ENCODE results near the gene ASIC5.
"Not testable (repeated sequence)": the region's sequence is repeated elsewhere in the genome, so short reads cannot be mapped to it uniquely, and the experiment has no call there.

Gene ASIC5

DNA sequence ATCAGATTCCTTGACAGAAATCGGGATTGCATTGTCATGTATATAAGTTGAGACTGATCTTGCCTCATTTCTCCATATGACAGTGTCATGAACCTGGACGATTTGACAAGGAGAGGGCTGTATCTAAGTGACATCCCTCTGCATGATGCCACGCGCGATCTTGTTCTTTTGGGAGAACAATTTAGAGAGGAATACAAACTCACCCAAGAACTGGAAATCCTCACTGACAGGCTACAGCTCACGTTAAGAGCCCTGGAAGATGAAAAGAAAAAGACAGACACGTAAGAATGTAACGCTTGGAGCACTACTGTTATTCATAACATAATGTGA is 66.3 kb downstream of the ASIC5 start:
- no peak for DNase-seq (ENCODE audit: low spot score)

DNA sequence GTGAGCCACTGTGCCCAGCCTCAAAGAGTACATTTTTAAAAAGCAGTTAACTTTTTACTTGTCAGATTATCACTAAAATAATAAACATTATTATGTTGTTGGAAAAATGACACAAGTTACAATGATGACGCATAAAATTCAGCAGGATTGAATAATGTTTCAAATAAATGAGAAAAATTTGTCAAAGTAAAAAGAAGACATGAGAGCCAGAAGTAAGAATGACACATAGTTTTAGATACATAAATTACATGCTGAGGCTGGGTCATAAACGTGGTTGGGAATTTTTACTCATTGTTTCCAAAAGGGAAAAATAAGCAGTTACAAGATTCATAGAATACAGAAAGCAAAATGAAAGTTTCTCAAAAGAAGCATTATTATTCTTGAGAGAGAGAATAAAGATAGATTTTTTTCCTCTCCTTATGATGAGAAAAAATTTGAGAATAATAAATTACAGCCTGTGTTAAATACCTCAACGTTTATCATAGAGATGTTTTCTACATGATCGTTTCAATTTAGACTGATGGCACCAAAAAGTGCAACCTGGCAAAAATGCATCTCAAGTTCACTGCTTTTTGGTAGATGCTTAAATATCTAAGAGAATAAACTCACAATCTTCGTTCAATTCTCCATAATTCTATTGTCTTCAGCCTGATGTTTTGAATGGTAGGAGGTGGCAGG is 66.8 kb downstream of the ASIC5 start:
- no peak for DNase-seq (ENCODE audit: low spot score)

- not testable (repeated sequence) for DNase-seq (ENCODE audit: low spot score)
Measured at GRCh38 chr4:155797581-155797980, 68.5 kb downstream of the ASIC5 start.

- DNase-seq (ENCODE audit: low spot score), result no peak
Measured at GRCh38 chr4:155795991-155796390, 70.1 kb downstream of the ASIC5 start.

DNA sequence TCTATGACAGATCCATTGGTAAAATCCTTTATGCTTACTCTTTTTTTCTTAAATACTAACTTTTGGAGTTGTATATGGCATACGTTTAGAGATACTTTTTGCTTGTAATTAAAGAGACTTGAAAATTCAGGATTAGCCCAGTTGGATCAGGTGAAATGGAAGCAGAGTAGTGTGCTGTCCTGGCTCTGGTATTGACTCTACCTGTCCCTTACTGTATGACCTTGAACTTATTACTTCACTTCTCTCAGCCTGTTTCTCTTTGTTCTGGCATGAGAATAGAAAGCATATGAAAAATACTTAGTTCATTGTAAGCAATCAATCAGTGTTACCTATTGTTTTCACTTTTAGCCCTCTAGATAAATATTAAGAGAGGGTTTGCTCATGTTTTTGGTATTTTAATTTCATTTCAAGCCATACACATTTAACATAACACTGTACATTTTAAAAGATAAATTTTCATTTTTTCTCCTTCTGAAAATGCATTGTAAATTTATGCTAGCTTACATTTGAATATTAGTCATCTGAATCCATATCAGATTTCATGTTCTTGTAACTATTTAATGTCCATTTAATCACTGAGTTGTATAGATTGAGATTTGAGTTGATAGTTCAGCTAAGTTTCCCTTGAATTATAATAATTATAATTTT is 71.4 kb downstream of the ASIC5 start:
- DNase-seq (ENCODE audit: low spot score), result no peak

- DNase-seq (ENCODE audit: low spot score), result no peak
Measured at GRCh38 chr4:155789982-155790381, 76.1 kb downstream of the ASIC5 start.

GRCh38 chr4:155789391-155789790 is 76.7 kb downstream of the ASIC5 start:
- no peak for DNase-seq (ENCODE audit: low spot score)

- no peak for DNase-seq (ENCODE audit: low spot score)
Measured at GRCh38 chr4:155787113-155787710, 78.9 kb downstream of the ASIC5 start.

DNA sequence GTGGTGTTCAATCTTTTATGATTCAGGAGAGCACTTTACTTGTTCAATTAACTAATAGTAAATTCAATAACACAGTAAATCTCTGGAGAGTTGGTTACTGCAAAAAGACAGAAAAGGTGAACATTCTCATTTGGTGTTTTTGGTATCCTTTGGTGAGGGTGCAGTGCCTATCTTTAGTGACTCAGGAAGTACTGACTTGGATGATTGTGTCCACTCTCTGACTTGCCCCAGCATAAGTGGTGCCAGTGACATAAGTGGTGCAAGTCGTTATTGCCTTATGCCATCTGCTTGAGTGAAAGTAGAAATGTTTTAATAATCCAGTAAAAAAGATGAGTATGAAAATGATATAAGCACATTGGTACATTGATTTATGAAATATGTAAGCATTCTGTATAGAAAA is 80.2 kb downstream of the ASIC5 start:
- DNase-seq (ENCODE audit: low spot score), result no peak

GRCh38 chr4:155784637-155785036 is 81.4 kb downstream of the ASIC5 start:
- no peak for DNase-seq (ENCODE audit: low spot score)

DNA sequence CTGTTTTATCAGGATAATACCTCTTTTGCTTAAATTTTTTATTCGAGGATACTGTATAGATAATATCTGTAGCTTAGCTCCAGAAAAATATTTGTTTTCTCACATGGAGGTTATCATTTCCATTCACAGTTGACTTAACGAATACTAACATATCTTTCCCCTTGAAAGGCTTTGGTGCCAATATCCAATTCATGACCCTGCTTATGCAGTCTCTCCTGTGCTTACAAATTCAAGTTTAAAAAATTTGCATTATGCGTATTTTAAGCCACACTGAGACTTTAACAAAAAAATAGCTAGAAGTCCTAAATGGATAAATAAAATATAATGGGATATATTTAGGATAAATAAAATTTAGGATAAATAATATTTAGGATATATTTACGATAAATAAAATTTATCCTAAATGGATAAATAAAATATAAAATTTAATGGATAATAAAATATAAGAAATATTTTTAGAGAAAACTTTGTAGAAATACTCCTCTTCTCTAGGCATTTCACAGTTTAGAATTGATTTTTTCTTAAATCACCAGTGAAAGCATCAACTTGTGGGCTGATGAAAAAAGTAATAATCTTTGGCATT is 84.7 kb downstream of the ASIC5 start:
- no peak for DNase-seq (ENCODE audit: low spot score)

- no peak for DNase-seq (ENCODE audit: low spot score)
Measured at GRCh38 chr4:155780775-155781174, 85.3 kb downstream of the ASIC5 start.

Measured in CD4-positive, alpha-beta T cell treated with Interleukin-6 at 100 ng/mL for 8 hours (primary cell).